Left renal pelvis (tissue), 4 donors: Measurements from ENCODE around the gene CPT1A. TPM values are rescaled to one million over a fixed set of nuclear protein-coding genes. Genes with fewer than 3 reads are reported as not detected.
A peak's percentile ranks its signal among the peaks of the same experiment; 100 is the strongest.

Experiments
- DNase-seq, 4 donors: peaks; one replicate each; pipeline ENCODE4 v3.0.0-alpha.2; 2013; ENCODE audit warnings: low read depth in 4 of 4, low spot score in 3 of 4
- polyA plus RNA-seq, 4 donors: library from polyadenylated mRNA; unstranded; fragments of 120-200 nt; gene quantifications; one replicate each; pipeline ENCODE4 v1.2.1, GENCODE V29; 2013; ENCODE audit not compliant: insufficient read length in 4 of 4

The CPT1A gene
- polyA plus RNA-seq, 4 donors = 29.1 to 36.5 (median 32.5) TPM

DNA sequence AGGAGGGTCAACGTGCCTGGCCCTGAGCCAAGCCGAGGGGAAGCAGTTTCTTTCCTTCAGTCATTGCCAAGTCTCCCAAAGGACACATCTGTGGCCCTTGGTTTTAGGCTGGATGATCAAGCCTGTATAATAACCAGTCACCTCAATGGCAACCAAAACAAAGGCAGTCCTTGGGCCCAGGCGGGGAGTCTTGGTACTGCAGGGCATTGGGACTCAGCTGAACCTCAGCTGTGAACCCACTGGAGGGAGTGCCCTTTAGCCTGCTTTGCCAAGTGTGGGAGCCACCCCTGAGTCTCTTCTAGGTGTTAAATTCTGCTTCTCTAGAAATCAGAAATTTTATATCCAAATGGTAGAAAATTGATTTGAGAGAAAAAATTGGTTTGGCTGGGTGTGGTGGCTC, 36.9 kb downstream of the CPT1A start:
- no peak for DNase-seq

DNA sequence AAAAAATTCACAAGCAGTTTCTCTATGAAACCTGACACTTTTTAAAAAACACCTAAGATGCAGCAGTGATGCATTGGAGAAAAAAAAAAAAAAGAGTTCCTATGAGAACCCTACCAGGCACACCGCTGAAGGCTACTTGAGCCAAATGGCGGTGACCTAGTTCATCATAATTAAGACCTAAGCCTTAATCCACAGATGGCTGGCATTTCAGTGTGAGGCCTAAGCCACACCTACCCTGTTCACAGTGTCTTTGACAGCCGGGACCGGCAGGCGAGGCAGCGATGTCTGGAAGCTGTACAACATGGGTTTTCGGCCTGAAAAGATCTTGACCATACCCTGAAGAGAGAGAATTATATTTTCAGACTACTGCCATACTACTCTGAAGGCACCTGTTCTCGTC, 38.0 kb downstream of the CPT1A start:
- DNase-seq = no peak

DNA sequence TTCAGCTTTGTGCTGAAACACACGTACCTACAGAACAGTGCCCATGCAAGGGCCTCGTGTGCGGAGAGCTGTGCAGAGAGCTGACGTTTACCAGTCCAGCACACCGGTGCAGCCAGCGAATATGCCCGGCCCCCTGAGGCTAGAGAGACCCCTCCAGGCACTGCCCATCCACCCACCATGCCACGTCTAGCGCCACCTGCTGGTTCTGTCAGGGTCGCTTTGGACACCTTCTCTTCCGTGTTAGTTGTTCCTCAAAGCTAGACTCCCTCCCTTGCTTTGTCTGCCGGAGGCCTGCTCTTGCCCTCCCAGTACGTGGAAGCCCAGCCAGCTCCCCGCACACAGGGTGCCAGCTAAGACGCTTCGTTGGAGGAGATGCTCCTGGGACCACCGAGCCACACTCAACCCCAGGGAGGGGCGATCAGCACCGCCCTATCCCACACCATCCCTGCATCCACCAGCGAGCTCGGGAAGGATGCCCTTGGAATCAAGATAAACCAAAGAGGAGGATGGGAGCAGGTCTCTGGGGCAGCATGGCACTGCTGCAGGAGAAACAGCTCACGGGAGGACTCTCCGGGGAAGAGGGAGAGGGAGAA, 43.4 kb downstream of the CPT1A start:
- DNase-seq = no peak

GRCh38 chr11:68796801-68797200, 44.9 kb downstream of the CPT1A start:
- DNase-seq = no peak

DNA sequence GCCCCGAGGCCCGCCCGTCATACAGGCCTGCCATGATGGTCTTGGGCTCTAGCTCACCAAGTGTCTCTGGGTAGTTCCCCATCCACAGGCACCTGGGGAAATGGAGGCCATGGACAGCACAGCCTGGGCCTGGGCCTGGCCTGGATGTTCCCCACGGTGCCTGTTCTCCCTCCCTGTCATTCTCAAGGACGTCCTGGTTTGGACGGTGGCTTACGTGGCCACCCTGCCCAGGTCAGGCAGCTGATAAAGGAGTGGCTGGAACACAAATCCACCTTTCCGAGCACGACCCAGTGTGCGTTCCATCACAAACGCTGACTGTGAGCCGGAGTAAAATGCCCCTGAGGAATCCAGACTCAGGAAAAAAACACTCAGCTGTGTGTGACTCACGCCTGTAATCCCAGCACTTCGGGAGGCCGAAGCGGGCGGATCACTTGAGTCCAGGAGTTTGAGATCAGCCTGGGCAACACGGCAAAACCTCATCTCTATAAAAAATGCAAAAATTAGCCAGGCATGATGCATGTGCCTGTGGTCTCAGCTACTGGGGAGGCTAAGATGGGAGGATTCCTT, 49.2 kb downstream of the CPT1A start:
- no peak for DNase-seq

DNA sequence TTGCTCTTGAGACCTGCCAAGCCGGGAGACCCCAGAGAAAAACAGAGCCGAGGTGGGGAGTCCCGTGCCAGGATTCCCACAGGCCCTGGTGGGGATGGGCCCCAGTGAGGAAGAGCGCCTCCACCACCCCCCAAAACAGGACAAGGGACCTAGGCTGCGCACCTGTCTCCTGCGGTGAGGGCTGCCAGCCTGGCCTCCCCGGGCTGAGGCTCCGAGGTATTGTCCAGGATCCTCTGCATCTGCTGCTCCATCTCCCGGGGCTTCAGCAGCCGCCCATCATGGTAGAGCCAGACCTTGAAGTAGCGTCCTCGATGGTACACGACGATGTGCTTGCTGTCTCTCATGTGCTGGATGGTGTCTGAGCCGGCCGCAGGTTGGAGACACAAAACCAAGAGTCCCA, 57.1 kb downstream of the CPT1A start:
- no peak for DNase-seq

GRCh38 chr11:68783216-68783821, 58.4 kb downstream of the CPT1A start:
- DNase-seq = no peak

- DNase-seq = no peak
These were observed 59.0 kb downstream of the CPT1A start for GRCh38 chr11:68782711-68783110.

- no peak for DNase-seq
These were observed 60.9 kb downstream of the CPT1A start for GRCh38 chr11:68780829-68781228.

DNA sequence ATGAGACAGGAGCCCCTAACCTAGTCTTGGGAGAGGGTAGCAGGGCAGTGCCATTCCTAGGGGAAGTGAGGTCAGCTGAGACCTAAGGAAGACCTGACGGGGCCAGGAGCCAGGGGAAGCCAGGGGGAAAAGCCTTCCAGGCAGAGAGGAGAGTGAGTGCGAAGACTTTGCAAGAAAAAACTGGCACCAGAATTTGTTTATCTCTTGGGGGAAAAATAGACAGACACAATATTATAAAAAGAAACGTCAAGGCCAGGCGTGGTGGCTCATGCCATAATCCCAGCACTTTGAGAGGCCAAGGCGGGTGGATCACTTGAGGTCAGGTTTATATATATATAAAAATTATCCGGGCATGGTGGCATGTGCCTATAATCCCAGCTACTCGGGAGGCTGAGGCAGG, 63.5 kb downstream of the CPT1A start:
- no peak for DNase-seq

DNA sequence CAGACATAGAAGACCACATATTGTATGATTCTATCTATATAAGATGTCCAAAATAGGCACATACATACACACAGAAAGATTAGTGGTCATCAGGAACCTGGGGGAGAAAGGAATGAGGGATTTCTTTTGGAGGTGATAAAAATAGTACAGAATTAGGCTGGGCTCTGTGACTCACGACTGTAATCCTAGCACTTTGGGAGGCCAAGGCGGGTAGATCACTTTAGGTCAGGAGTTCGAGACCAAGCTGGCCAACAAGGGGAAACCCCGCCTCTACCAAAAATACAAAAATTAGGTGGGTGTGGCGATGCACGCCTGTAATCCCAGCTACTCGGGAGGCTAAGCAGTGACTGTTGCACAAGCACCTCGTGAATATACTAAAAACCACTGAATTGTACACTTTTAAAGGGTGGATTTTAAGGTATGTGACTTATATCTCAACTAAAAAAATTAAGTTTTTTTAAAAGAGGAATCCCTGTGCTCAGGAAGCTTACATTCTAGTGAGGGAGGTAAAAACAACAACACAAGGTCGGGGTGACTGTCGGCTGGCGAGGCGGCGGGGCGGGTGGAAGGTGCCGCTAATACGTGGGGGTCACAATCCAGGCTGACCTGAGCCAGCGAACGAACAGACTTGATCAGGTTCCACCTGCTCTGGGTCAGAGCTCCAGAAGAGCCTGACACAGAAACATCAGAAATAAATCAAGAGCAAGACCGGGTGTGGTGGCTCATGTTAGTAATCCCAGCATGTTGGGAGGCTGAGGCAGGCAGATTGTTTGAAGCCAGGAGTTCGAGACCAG, 65.1 kb downstream of the CPT1A start:
- no peak for DNase-seq

DNA sequence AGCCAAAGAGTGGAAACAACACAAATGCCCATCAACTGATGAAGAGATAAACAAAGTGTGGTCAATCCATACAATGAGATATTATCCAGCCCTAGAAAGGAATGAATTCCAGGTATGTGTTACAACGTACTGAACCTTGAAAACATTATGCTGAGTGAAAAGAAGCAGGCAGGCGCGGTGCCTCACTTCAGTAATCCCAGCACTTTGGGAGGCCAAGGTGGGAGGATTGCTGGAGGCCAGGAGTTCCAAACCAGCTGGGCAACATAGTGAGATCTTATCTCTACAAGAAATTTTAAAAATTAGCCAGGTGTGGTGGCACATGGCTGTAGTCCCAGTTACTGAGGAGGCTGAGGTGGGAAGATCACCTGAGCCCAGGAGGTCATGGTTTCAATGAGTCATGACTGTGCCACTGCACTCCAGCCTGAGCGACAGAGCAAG, 65.7 kb downstream of the CPT1A start:
- DNase-seq = no peak

DNA sequence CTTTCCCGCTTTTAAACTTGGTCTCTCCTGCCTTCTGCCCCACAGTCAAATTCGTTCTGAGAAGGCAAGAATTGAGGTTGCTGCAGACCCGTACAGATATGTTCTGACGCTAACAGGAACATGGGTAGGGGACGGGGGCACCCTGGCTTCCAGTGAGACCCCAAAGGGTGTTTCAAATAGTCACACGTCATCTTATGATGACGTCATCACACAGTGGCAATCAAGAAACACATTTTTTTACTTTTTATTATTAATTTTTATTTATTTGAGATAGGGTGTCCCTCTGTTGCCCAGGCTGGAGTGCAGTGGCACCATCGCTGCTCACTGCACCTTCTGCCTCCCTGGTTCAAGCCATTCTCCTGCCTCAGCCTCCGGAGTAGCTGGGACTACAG, 67.5 kb downstream of the CPT1A start:
- DNase-seq = no peak

DNA sequence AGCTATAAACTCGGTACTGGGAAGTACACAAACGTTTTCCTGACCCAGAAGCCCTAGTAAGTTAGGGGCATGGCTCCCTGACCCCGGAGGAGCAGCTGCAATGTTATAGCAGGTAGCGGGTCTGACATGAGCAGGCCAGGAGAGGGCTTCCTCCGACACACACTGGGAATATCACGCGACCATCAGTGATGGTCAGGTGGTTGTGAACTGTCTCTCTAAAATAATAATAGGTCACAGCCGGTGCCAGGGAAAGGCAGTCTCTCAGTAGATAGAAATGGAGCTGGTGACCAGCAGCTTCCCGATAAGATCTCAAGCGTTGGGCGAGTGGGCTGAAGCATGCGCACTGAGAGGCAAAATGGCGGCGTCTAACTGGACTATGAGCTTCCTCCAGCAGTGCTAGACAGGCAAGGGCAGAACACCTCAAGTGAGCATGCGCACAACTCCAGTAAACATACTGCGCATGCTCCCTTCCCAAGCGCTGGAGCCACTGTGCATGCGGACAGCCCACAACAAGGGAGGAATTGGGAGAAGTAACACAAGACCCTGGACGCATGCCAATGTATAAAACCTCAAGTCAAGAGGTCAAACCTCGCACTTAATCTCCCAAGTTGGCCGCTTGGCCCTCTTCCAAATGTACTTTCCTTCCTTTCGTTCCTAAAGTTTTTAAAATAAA, 68.1 kb downstream of the CPT1A start:
- peak; percentile 56 to 75 (median 63) for DNase-seq

DNA sequence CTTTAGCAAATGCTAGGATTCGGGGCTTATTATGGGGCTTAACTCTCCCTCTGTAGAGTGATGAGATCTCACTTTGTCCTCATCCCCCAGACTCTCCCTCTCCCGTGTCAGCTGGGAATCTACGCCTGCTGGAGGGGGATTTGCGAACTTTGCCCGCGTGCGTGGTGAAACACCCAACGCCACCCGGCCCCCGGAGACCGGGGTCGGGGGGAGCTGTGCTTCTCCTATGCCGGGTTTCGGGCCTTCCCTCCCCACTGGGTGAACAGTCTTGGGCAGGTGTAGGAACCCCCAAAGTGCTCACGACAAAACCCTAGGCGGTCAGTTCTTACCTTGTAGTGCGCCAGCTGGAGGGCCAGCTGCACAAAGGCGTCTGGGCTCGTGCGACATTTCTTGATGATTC, 68.8 kb downstream of the CPT1A start:
- DNase-seq = no peak

DNA sequence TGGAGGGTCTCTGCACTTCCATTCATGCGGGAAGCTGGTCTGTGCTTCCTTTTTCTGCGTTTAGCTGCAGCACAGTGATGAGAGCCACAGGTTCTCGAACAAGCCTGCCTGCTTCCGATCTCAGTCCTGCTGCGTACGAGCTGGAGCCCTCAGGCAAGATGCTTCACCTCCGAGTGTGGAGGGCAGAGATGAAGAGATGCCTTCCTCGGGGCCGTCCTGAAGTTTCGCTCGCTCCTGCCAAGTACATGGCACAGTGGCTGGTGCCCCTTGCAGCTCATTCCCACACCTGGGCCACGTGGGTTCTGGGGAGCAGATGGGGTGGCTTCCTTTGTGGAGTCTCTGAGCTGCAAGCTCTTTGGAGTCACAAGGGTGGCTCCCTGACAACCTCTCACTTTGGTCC, 70.9 kb downstream of the CPT1A start:
- DNase-seq = no peak

GRCh38 chr11:68767672-68768071, 74.0 kb downstream of the CPT1A start:
- no peak for DNase-seq

DNA sequence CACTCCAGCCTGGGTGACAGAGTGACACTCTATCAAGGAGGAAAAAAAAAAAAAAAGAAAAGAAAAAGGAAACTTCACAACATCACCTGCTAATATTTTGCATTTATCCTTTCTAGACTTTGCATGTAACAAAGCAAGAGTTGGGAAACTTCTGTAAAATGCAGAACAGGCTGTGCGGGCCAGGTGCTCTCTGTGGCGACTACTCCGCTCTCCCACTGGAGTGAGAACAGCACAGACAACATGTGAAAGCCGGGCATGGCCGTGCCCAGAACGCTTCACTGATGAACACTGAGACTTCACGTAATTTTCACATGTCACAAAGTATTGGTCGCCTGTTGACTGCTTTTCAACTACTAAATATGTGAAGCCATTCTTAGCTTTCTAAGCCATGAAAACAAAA, 74.9 kb downstream of the CPT1A start:
- no peak for DNase-seq

GRCh38 chr11:68764746-68765145, 77.0 kb downstream of the CPT1A start:
- DNase-seq = no peak

GRCh38 chr11:68763926-68764657, 77.6 kb downstream of the CPT1A start:
- DNase-seq = no peak
